Measurements from ENCODE around the gene STK40. TPM values are rescaled to one million over a fixed set of nuclear protein-coding genes. Genes with fewer than 3 reads are reported as not detected.

Gene STK40
- total and polyA plus RNA-seq, 2 experiments from 2014 or later: 8.1 to 20.2 TPM

DNA sequence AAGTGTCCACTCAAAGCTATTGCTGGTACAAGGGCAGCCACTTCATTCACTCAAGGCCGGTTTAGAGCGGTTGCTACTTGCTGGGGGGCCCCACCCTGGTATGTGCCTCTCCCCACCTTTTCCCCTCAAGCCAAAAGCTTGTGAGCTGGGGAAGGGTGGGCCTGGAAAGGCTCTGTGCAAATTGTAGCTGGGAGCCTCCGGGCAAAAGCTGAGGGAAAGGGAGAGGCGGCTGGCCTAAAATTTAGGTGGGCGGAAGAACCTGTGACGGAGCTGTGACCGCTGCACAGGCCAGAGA, 79.9 kb downstream of the STK40 start:
- H4K20me1 ChIP-seq (replicated peaks; ENCODE audit: insufficient read depth): peaks cover 12% of the 10 kb centered on the region
- Mint-ChIP-seq H3K27ac (peak overlapping the region; percentile 84), H3K4me1 (peaks cover 13% of the 10 kb centered on the region), H3K36me3 (ENCODE audit: low read depth) (peaks cover 58% of the 10 kb centered on the region), H3K9me3 (no peaks in the 10 kb centered on the region), H3K4me3 (peak overlapping the region; percentile 93), H3K27me3 (ENCODE audit: insufficient read depth, low read depth, poor library complexity) (peaks cover 14% of the 10 kb centered on the region)
- ATAC-seq (no peak), DNase-seq (ENCODE audit: low spot score) (no peak)
- peaks cover 21% of the 10 kb centered on the region for H3K36me3 ChIP-seq (ENCODE audit: insufficient read depth)
- H3K27ac ChIP-seq (ENCODE audit: low read depth): peak overlapping the region; percentile 93
- H3K4me1 ChIP-seq (ENCODE audit: insufficient read depth): peaks cover 12% of the 10 kb centered on the region
- H3K4me2 ChIP-seq: peak overlapping the region; percentile 81
- peak overlapping the region; percentile 76 for H3K4me3 ChIP-seq
- H2AFZ ChIP-seq: no peak overlapping the region
- no peaks in the 10 kb centered on the region for H3K79me2 ChIP-seq (replicated peaks; ENCODE audit: insufficient read depth)
- H3K9me2 ChIP-seq (ENCODE audit: insufficient read depth): no peaks in the 10 kb centered on the region
- H3K27me3 ChIP-seq (ENCODE audit: insufficient read depth): no peaks in the 10 kb centered on the region
- TF ChIP-seq JUNB (IDR thresholded peaks at IDR 0.05; ENCODE audit: unreplicated experiment) (no peak), EZH2 (IDR thresholded peaks at IDR 0.05; ENCODE audit: low read depth, unreplicated experiment) (no peak), ZNF114 (CRISPR knock-in tag; IDR thresholded peaks at IDR 0.05) (no peak), ZNF331 (CRISPR knock-in tag; IDR thresholded peaks at IDR 0.05; ENCODE audit: low read depth) (no peak), NANOG (IDR thresholded peaks at IDR 0.05; ENCODE audit: borderline replicate concordance) (no peak), CTCF (conservative IDR thresholded peaks at IDR 0.05; ENCODE audit: low read depth in 2 of 2) (no peak), STAT1 (IDR thresholded peaks at IDR 0.05; ENCODE audit: unreplicated experiment) (no peak)
- TF ChIP-seq, protein P1, sequence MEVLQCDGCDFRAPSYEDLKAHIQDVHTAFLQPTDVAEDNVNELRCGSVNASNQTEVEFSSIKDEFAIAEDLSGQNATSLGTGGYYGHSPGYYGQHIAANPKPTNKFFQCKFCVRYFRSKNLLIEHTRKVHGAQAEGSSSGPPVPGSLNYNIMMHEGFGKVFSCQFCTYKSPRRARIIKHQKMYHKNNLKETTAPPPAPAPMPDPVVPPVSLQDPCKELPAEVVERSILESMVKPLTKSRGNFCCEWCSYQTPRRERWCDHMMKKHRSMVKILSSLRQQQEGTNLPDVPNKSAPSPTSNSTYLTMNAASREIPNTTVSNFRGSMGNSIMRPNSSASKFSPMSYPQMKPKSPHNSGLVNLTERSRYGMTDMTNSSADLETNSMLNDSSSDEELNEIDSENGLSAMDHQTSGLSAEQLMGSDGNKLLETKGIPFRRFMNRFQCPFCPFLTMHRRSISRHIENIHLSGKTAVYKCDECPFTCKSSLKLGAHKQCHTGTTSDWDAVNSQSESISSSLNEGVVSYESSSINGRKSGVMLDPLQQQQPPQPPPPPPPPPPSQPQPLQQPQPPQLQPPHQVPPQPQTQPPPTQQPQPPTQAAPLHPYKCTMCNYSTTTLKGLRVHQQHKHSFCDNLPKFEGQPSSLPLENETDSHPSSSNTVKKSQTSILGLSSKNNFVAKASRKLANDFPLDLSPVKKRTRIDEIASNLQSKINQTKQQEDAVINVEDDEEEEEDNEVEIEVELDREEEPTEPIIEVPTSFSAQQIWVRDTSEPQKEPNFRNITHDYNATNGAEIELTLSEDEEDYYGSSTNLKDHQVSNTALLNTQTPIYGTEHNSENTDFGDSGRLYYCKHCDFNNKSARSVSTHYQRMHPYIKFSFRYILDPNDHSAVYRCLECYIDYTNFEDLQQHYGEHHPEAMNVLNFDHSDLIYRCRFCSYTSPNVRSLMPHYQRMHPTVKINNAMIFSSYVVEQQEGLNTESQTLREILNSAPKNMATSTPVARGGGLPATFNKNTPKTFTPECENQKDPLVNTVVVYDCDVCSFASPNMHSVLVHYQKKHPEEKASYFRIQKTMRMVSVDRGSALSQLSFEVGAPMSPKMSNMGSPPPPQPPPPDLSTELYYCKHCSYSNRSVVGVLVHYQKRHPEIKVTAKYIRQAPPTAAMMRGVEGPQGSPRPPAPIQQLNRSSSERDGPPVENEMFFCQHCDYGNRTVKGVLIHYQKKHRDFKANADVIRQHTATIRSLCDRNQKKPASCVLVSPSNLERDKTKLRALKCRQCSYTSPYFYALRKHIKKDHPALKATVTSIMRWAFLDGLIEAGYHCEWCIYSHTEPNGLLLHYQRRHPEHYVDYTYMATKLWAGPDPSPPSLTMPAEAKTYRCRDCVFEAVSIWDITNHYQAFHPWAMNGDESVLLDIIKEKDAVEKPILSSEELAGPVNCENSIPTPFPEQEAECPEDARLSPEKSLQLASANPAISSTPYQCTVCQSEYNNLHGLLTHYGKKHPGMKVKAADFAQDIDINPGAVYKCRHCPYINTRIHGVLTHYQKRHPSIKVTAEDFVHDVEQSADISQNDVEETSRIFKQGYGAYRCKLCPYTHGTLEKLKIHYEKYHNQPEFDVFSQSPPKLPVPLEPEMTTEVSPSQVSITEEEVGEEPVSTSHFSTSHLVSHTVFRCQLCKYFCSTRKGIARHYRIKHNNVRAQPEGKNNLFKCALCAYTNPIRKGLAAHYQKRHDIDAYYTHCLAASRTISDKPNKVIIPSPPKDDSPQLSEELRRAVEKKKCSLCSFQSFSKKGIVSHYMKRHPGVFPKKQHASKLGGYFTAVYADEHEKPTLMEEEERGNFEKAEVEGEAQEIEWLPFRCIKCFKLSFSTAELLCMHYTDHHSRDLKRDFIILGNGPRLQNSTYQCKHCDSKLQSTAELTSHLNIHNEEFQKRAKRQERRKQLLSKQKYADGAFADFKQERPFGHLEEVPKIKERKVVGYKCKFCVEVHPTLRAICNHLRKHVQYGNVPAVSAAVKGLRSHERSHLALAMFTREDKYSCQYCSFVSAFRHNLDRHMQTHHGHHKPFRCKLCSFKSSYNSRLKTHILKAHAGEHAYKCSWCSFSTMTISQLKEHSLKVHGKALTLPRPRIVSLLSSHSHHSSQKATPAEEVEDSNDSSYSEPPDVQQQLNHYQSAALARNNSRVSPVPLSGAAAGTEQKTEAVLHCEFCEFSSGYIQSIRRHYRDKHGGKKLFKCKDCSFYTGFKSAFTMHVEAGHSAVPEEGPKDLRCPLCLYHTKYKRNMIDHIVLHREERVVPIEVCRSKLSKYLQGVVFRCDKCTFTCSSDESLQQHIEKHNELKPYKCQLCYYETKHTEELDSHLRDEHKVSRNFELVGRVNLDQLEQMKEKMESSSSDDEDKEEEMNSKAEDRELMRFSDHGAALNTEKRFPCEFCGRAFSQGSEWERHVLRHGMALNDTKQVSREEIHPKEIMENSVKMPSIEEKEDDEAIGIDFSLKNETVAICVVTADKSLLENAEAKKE (CRISPR knock-in tag; IDR thresholded peaks at IDR 0.05): no peak
- TF ChIP-seq, protein P2, sequence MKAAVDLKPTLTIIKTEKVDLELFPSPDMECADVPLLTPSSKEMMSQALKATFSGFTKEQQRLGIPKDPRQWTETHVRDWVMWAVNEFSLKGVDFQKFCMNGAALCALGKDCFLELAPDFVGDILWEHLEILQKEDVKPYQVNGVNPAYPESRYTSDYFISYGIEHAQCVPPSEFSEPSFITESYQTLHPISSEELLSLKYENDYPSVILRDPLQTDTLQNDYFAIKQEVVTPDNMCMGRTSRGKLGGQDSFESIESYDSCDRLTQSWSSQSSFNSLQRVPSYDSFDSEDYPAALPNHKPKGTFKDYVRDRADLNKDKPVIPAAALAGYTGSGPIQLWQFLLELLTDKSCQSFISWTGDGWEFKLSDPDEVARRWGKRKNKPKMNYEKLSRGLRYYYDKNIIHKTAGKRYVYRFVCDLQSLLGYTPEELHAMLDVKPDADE (IDR thresholded peaks at IDR 0.05): no peak
- H3F3A ChIP-seq (replicated peaks; ENCODE audit: low read depth): peaks cover 12% of the 10 kb centered on the region
